Ovary (tissue), 9 donors: ENCODE measurements around the gene RHCG. TPM values are rescaled to one million over a fixed set of nuclear protein-coding genes. Genes with fewer than 3 reads are reported as not detected.

Experiments used
- DNase-seq, 5 donors: peaks; one replicate each; pipeline ENCODE4 v3.0.0-alpha.2; 2019 to 2020
- H3K27ac ChIP-seq, 2 donors: fragments of 200-600 bp; one replicate each; pipeline versions ENCODE4 v1.5.1 to v1.8.0; 2019 to 2022
- H3K27me3 ChIP-seq: fragments of 200-600 bp; one replicate; pipeline ENCODE4 v1.8.0; 2022
- H3K36me3 ChIP-seq: fragments of 200-600 bp; sonication (generic); one replicate; pipeline ENCODE4 v1.5.1; 2019
- H3K4me1 ChIP-seq: one replicate; pipeline ENCODE4 v1.8.1; 2013; ENCODE audit warnings: mild to moderate bottlenecking, moderate library complexity; ENCODE audit not compliant: insufficient read depth
- H3K4me3 ChIP-seq: fragments of 200-600 bp; sonication (generic); one replicate; pipeline ENCODE4 v1.5.1; 2017
- H3K9me3 ChIP-seq, 2 donors: fragments of 200-600 bp in 1 of 2; sonication (generic) in 1 of 2; one replicate each; pipeline versions ENCODE4 v1.5.1 to v1.8.1; 2013 to 2019; ENCODE audit warnings: mild to moderate bottlenecking in 1 of 2, moderate library complexity in 1 of 2
- CTCF ChIP-seq, 3 donors: fragments of 450-650 bp in 2 of 3; fragments of 200-600 bp in 1 of 3; IDR thresholded peaks; one replicate each; pipeline versions ENCODE4 v1.5.1 to v1.8.0; 2016 to 2022; ENCODE audit warnings: antibody characterized with exemption in 3 of 3, mild to moderate bottlenecking in 1 of 3
- EP300 ChIP-seq: sonication (generic); formaldehyde crosslinking; IDR thresholded peaks from one replicate; pipeline ENCODE4 v1.6.1; 2017; ENCODE audit warnings: antibody characterized with exemption
- POLR2A ChIP-seq: fragments of 450-650 bp; IDR thresholded peaks from one replicate; pipeline ENCODE4 v1.6.1; 2017; ENCODE audit warnings: antibody characterized with exemption, mild to moderate bottlenecking, moderate library complexity
- WGBS, 3 donors: extraction: QIAGEN DNeasy Blood & Tissue Kit in 1 of 3; methylation state at CpG; one replicate each; pipeline versions ENCODE4 v1.1.5 to v1.1.7; 2013 to 2017; 5-methylcytosine and 5-hydroxymethylcytosine counted together
- intact Hi-C, 4 donors: fragments of 100-400 bp; cut with DNase I; formaldehyde crosslinking; loops; one replicate each; pipeline versions ENCODE4 v1.11.0 to v1.15.1; 2022 to 2023
- polyA plus RNA-seq, 2 donors: library from polyadenylated mRNA; stranded (reverse); fragments of 200-250 nt in 1 of 2; fragments of 350-450 nt in 1 of 2; fragmentation: Illumina TruSeq in 1 of 2; extraction: RNeasy Lipid Tissue Mini Kit (QIAGEN cat#74804) in 1 of 2; gene quantifications; one replicate each; pipeline ENCODE4 v1.2.3, GENCODE V29; 2013 to 2014
- total RNA-seq, 7 donors: library from RNA; depleted of rRNA in 2 of 7; stranded (reverse); fragments of >200 nt in 2 of 7; fragmentation: NEBNext Ultra II Directional in 3 of 7; extraction: Animal tissue kit (Norgen Biotek cat#: 25700) in 3 of 7; gene quantifications; one replicate each; pipeline versions ENCODE4 v1.1.0 to v1.2.4, GENCODE V29; 2016 to 2023
- donor health status: DM: no; HTN: no; CAD: no; lungs with moderate emphysema.
- donor health status: DM: no; HTN: no; CAD: no.
- donor health status: Bipolar disorder and iron deficiency.
- donor health status: DM: yes; HTN: yes; CAD: no.
- donor health status: DM: no; HTN: no; CAD: no.
- donor health status: DM: yes; HTN: yes; CAD: no.

RHCG gene
- total and polyA plus RNA-seq, 9 donors = 0.23 to 0.67 TPM; not detected in 7

- no peak for DNase-seq
- no peaks in the 10 kb centered on the region for H3K9me3 ChIP-seq
- no peak overlapping the region for H3K27ac ChIP-seq
- H3K4me1 ChIP-seq = no peaks in the 10 kb centered on the region
- TF ChIP-seq EP300 (no peak), CTCF (IDR thresholded peaks at IDR 0.05) (no peak), POLR2A (no peak)
- no peaks in the 10 kb centered on the region for H3K27me3 ChIP-seq
- H3K4me3 ChIP-seq = no peak overlapping the region
- 77 to 91% (median 86%) methylated on average over 8 of the region's 8 CpGs for WGBS, 3 donors
- H3K36me3 ChIP-seq = no peaks in the 10 kb centered on the region
- intact Hi-C loops = no loop called here
These were observed 48.7 kb downstream of the RHCG start for GRCh38 chr15:89447676-89448075.

- H3K27me3 ChIP-seq = no peaks in the 10 kb centered on the region
- no peaks in the 10 kb centered on the region for H3K9me3 ChIP-seq
- 62 to 77% (median 64%) methylated on average over 9 of the region's 9 CpGs for WGBS, 3 donors
- TF ChIP-seq POLR2A (no peak), EP300 (no peak), CTCF (IDR thresholded peaks at IDR 0.05) (no peak)
- H3K4me1 ChIP-seq = no peaks in the 10 kb centered on the region
- H3K27ac ChIP-seq = no peak overlapping the region
- H3K4me3 ChIP-seq = no peak overlapping the region
- intact Hi-C loops = no loop called here
- no peaks in the 10 kb centered on the region for H3K36me3 ChIP-seq
- no peak for DNase-seq
These were observed 50.0 kb downstream of the RHCG start for GRCh38 chr15:89446255-89446891.

GRCh38 chr15:89445518-89445917 lies 50.9 kb downstream of the RHCG start:
- 65 to 85% (median 75%) methylated on average over 1 of the region's 1 CpG for WGBS, 3 donors

More at GRCh38 chr15:89445518-89445917, 50.9 kb downstream of the RHCG start:
- Histone ChIP-seq H3K4me1 (no peaks in the 10 kb centered on the region), H3K4me3 (no peak overlapping the region), H3K27ac (no peak overlapping the region), H3K9me3 (no peaks in the 10 kb centered on the region), H3K27me3 (no peaks in the 10 kb centered on the region), H3K36me3 (no peaks in the 10 kb centered on the region)
- no peak for TF ChIP-seq EP300
- TF ChIP-seq POLR2A = no peak
- no peak for TF ChIP-seq CTCF (IDR thresholded peaks at IDR 0.05)
- DNase-seq = no peak
- intact Hi-C loops = no loop called here
